Suprapubic skin (tissue), 4 donors: ENCODE data around the gene ZNF888.
"Not testable (repeated sequence)": the region's sequence is repeated elsewhere in the genome, so short reads cannot be mapped to it uniquely, and the experiment has no call there.

Experiments
- CTCF ChIP-seq, 2 donors: fragments of 200-600 bp in 1 of 2; fragments of 450-650 bp in 1 of 2; sonication (generic) in 1 of 2; IDR thresholded peaks; one replicate each; pipeline ENCODE4 v1.5.1; 2016 to 2019; ENCODE audit warnings: antibody characterized with exemption in 2 of 2, mild to moderate bottlenecking in 1 of 2, moderate library complexity in 1 of 2
- POLR2A ChIP-seq, 2 donors: fragments of 450-650 bp; IDR thresholded peaks; one replicate each; pipeline ENCODE4 v1.6.1; 2017; ENCODE audit warnings: antibody characterized with exemption in 2 of 2, mild to moderate bottlenecking in 2 of 2, moderate library complexity in 2 of 2
- POLR2AphosphoS5 ChIP-seq, 3 donors: sonication (generic); formaldehyde crosslinking; IDR thresholded peaks; one replicate each; pipeline ENCODE4 v1.6.1; 2017; ENCODE audit warnings: antibody characterized with exemption in 3 of 3

- TF ChIP-seq POLR2AphosphoS5, CTCF, POLR2A (IDR thresholded peaks at IDR 0.05): not testable (repeated sequence)
These were observed 1.4 kb upstream of the ZNF888 start for GRCh38 chr19:52924641-52925040.
